Neuronal stem cell (in vitro differentiated cells): ENCODE data around the gene RASL10A.

Experiments used
- DNase-seq: peaks from one replicate; pipeline ENCODE4 v3.0.0-alpha.2; 2013; ENCODE audit warnings: low spot score
- H2AFZ ChIP-seq: one replicate; pipeline ENCODE4 v1.6.1; 2013; ENCODE audit warnings: mild to moderate bottlenecking, low read length, inconsistent platforms
- H2AK5ac ChIP-seq: 2 replicates; pipeline ENCODE4 v1.6.1; 2013; ENCODE audit warnings: low read depth, mild to moderate bottlenecking, inconsistent platforms, low read length, moderate library complexity, mixed read lengths
- H2BK120ac ChIP-seq: 2 replicates; pipeline ENCODE4 v1.6.1; 2013; ENCODE audit warnings: low read depth, mild to moderate bottlenecking, inconsistent platforms, low read length, moderate library complexity, mixed read lengths
- H2BK12ac ChIP-seq: one replicate; pipeline ENCODE4 v1.6.1; 2013; ENCODE audit warnings: low read length, inconsistent platforms
- H2BK15ac ChIP-seq: 2 replicates; pipeline ENCODE4 v1.6.1; 2013; ENCODE audit warnings: mild to moderate bottlenecking, low read length, inconsistent platforms, mixed read lengths
- H2BK5ac ChIP-seq: one replicate; pipeline ENCODE4 v1.6.1; 2013; ENCODE audit warnings: inconsistent platforms, mild to moderate bottlenecking, low read length, moderate library complexity
- H3K14ac ChIP-seq: one replicate; pipeline ENCODE4 v1.6.1; 2013; ENCODE audit warnings: low read length, inconsistent platforms
- H3K18ac ChIP-seq: 2 replicates; pipeline ENCODE4 v1.6.1; 2013; ENCODE audit warnings: low read length, inconsistent platforms
- H3K23ac ChIP-seq: 2 replicates; pipeline ENCODE4 v1.6.1; 2013; ENCODE audit warnings: low read depth, mild to moderate bottlenecking, mixed read lengths, low read length, inconsistent platforms; ENCODE audit not compliant: poor library complexity
- H3K27ac ChIP-seq: replicated peaks from 3 replicates; pipeline ENCODE4 v1.5.1; 2013; ENCODE audit warnings: low read length, inconsistent platforms
- H3K27me3 ChIP-seq, 3 experiments: 2 replicates each; pipeline ENCODE4 v1.6.1; 2013; ENCODE audit warnings: low read length in 3 of 3, mild to moderate bottlenecking in 2 of 3, inconsistent platforms in 1 of 3, low read depth in 1 of 3, mixed read lengths in 1 of 3, moderate library complexity in 1 of 3; ENCODE audit not compliant: control insufficient read depth in 3 of 3, insufficient read depth in 3 of 3
- H3K36me3 ChIP-seq, 2 donors: replicated peaks in 1 of 2; 2 replicates each; pipeline ENCODE4 v1.6.1; 2013; ENCODE audit warnings: low read length in 2 of 2; ENCODE audit not compliant: control insufficient read depth in 2 of 2, insufficient read depth in 2 of 2
- H3K4ac ChIP-seq: 2 replicates; pipeline ENCODE4 v1.6.1; 2013; ENCODE audit warnings: inconsistent platforms, mild to moderate bottlenecking, low read length, moderate library complexity
- H3K4me1 ChIP-seq, 2 donors: 1 replicate in 1 of 2; 2 replicates in 1 of 2; pipeline ENCODE4 v1.6.1; 2013; ENCODE audit warnings: low read length in 2 of 2, low read depth in 1 of 2; ENCODE audit not compliant: control insufficient read depth in 2 of 2, insufficient read depth in 1 of 2
- H3K4me2 ChIP-seq: one replicate; pipeline ENCODE4 v1.6.1; 2013; ENCODE audit warnings: mild to moderate bottlenecking, low read length, inconsistent platforms; ENCODE audit not compliant: insufficient read depth, poor library complexity, severe bottlenecking
- H3K4me3 ChIP-seq, 2 donors: 2 replicates each; pipeline ENCODE4 v1.5.1; 2013; ENCODE audit warnings: low read length in 2 of 2, mild to moderate bottlenecking in 2 of 2, inconsistent platforms in 1 of 2, moderate library complexity in 1 of 2
- H3K79me1 ChIP-seq: one replicate; pipeline ENCODE4 v1.6.1; 2013; ENCODE audit warnings: low read depth, mild to moderate bottlenecking, inconsistent platforms, low read length, moderate library complexity
- H3K9ac ChIP-seq: one replicate; pipeline ENCODE4 v1.6.1; 2013; ENCODE audit warnings: mild to moderate bottlenecking, low read depth, low read length, inconsistent platforms; ENCODE audit not compliant: poor library complexity
- H3K9me3 ChIP-seq, 2 donors: replicated peaks in 1 of 2; 2 replicates each; pipeline versions ENCODE3 to v1.6.1; 2013; ENCODE audit warnings: low read length in 2 of 2, mild to moderate bottlenecking in 2 of 2, inconsistent platforms in 1 of 2, low read depth in 1 of 2, mixed read lengths in 1 of 2, moderate library complexity in 1 of 2; ENCODE audit not compliant: control insufficient read depth in 2 of 2, insufficient read depth in 1 of 2
- H4K8ac ChIP-seq: one replicate; pipeline ENCODE4 v1.6.1; 2013; ENCODE audit warnings: low read depth, mild to moderate bottlenecking, inconsistent platforms, low read length, moderate library complexity
- H4K91ac ChIP-seq: one replicate; pipeline ENCODE4 v1.6.1; 2013; ENCODE audit warnings: low read length, low read depth, mild to moderate bottlenecking, inconsistent platforms; ENCODE audit not compliant: poor library complexity
- WGBS, 2 donors: extraction: QIAGEN DNeasy Blood & Tissue Kit; methylation state at CpG; one replicate each; pipeline ENCODE4 v1.1.7; 2013; ENCODE audit warnings: missing lambda C conversion rate in 2 of 2, mixed read lengths in 1 of 2; ENCODE audit not compliant: insufficient read length in 2 of 2, insufficient replicate concordance in 1 of 2; ENCODE audit errors: extremely low coverage in 2 of 2; 5-methylcytosine and 5-hydroxymethylcytosine counted together

RASL10A gene

GRCh38 chr22:29310863-29311339 lies 4.6 kb downstream of the RASL10A start:
- Histone ChIP-seq H3K27me3 (peaks cover 26 to 34% (median 29%) of the 10 kb centered on the region in 3 experiments), H4K8ac (no peak overlapping the region), H3K4ac (no peak overlapping the region), H3K23ac (no peak overlapping the region), H2BK120ac (peak overlapping the region; percentile 37), H3K9me3 (peaks cover 0 to 5% of the 10 kb centered on the region in 2 donors), H2BK12ac (peak overlapping the region; percentile 78), H3K4me3 (peak overlapping the region in 1 of 2 donors; percentile 12), H3K4me2 (peak overlapping the region; percentile 38), H4K91ac (peak overlapping the region; percentile 34), H2BK15ac (peak overlapping the region; percentile 49), H3K27ac (no peak overlapping the region), H3K4me1 (peaks cover 23 to 30% of the 10 kb centered on the region in 2 donors), H3K14ac (no peak overlapping the region), H3K18ac (peak overlapping the region; percentile 84), H3K36me3 (no peaks in the 10 kb centered on the region), H3K9ac (no peak overlapping the region), H2AK5ac (peak overlapping the region; percentile 89), H2BK5ac (peak overlapping the region; percentile 47), H2AFZ (peak overlapping the region; percentile 15), H3K79me1 (peaks cover 4% of the 10 kb centered on the region)
- peak; percentile 81 for DNase-seq
- WGBS, 2 donors, result no CpG with 5 or more reads among the region's 18 CpGs

GRCh38 chr22:29310065-29310862 lies 5.2 kb downstream of the RASL10A start:
- Histone ChIP-seq H4K91ac (peak overlapping the region; percentile 34), H3K4me1 (peaks cover 25 to 31% of the 10 kb centered on the region in 2 donors), H4K8ac (no peak overlapping the region), H3K36me3 (no peaks in the 10 kb centered on the region), H2BK120ac (peak overlapping the region; percentile 37), H3K79me1 (peaks cover 4% of the 10 kb centered on the region), H3K4me2 (no peak overlapping the region), H3K23ac (no peak overlapping the region), H3K9me3 (peaks cover 0 to 5% of the 10 kb centered on the region in 2 donors), H3K18ac (peak overlapping the region; percentile 84), H2BK15ac (peak overlapping the region; percentile 49), H2BK12ac (peak overlapping the region; percentile 78), H3K9ac (no peak overlapping the region), H3K27me3 (peaks cover 20 to 31% (median 25%) of the 10 kb centered on the region in 3 experiments), H2BK5ac (no peak overlapping the region), H2AFZ (no peak overlapping the region), H3K4me3 (peak overlapping the region in 1 of 2 donors; percentile 12), H3K4ac (no peak overlapping the region), H3K14ac (peak overlapping the region; percentile 10), H3K27ac (no peak overlapping the region), H2AK5ac (peak overlapping the region; percentile 3)
- no peak for DNase-seq
- WGBS, 2 donors, result no CpG with 5 or more reads among the region's 28 CpGs

- H3K27ac ChIP-seq, result no peak overlapping the region
These were observed 6.0 kb downstream of the RASL10A start for GRCh38 chr22:29309332-29310064.

More at GRCh38 chr22:29309332-29310064, 6.0 kb downstream of the RASL10A start:
- H3K79me1 ChIP-seq, result peaks cover 4% of the 10 kb centered on the region
- peak overlapping the region; percentile 28 for H2BK120ac ChIP-seq
- H3K4me2 ChIP-seq, result no peak overlapping the region
- H3K23ac ChIP-seq, result no peak overlapping the region
- no CpG with 5 or more reads among the region's 21 CpGs for WGBS, 2 donors
- H3K27me3 ChIP-seq, result peaks cover 13 to 23% (median 17%) of the 10 kb centered on the region in 3 experiments
- H3K4me1 ChIP-seq, result peaks cover 25 to 28% of the 10 kb centered on the region in 2 donors
- H3K9me3 ChIP-seq, result peaks cover 0 to 5% of the 10 kb centered on the region in 2 donors
- peak overlapping the region; percentile 78 for H2AK5ac ChIP-seq
- peak overlapping the region; percentile 74 for H3K18ac ChIP-seq
- H4K8ac ChIP-seq, result no peak overlapping the region
- no peak overlapping the region for H3K4ac ChIP-seq
- peak overlapping the region; percentile 43 for H3K14ac ChIP-seq
- H3K4me3 ChIP-seq, result no peak overlapping the region
- H2BK12ac ChIP-seq, result no peak overlapping the region
- H2AFZ ChIP-seq, result no peak overlapping the region
- H2BK15ac ChIP-seq, result no peak overlapping the region
- peak overlapping the region; percentile 87 for H2BK5ac ChIP-seq
- no peaks in the 10 kb centered on the region for H3K36me3 ChIP-seq
- H3K9ac ChIP-seq, result no peak overlapping the region
- H4K91ac ChIP-seq, result no peak overlapping the region
- DNase-seq, result no peak
